ENCODE results near the gene KCNJ10. TPM values are rescaled to one million over a fixed set of nuclear protein-coding genes. Genes with fewer than 3 reads are reported as not detected.

The KCNJ10 gene
- total and polyA plus RNA-seq, 12 donors, result 0.11 to 0.32 (median 0.13) TPM; not detected in 7

GRCh38 chr1:160090760-160091159 lies 20.8 kb upstream of the KCNJ10 start:
- 92 to 96% (median 95%) methylated on average over 4 of the region's 4 CpGs for WGBS, 4 donors
- no peaks in the 10 kb centered on the region for H3K4me1 ChIP-seq (replicated peaks in 1 of 2)
- H3K9me3 ChIP-seq (replicated peaks in 1 of 3), result no peaks in the 10 kb centered on the region
- no peak overlapping the region for H3K4me3 ChIP-seq
- no peak for TF ChIP-seq POLR2A (IDR thresholded peaks at IDR 0.05)
- no peak for TF ChIP-seq CTCF (IDR thresholded peaks at IDR 0.05)
- DNase-seq, result no peak
- intact Hi-C loops (cut with DNase I), result loop anchor here (5.0 to 10.0 kb wide), 2 partner anchors 146 to 282 kb away; partner anchors contain the start of gene IGSF9 (in 1 of the 2)
- no peak overlapping the region for H3K27ac ChIP-seq
- no peaks in the 10 kb centered on the region for H3K27me3 ChIP-seq
- peaks cover 0 to 18% of the 10 kb centered on the region in 2 donors for H3K36me3 ChIP-seq (replicated peaks in 1 of 2)

- 76 to 90% (median 87%) methylated on average over 2 to 3 of the region's 3 CpGs for WGBS, 4 donors
- H3K27me3 ChIP-seq, result no peaks in the 10 kb centered on the region
- H3K27ac ChIP-seq, result no peak overlapping the region
- TF ChIP-seq POLR2A (IDR thresholded peaks at IDR 0.05) (no peak), CTCF (IDR thresholded peaks at IDR 0.05) (no peak)
- H3K9me3 ChIP-seq (replicated peaks in 1 of 3), result no peaks in the 10 kb centered on the region
- H3K36me3 ChIP-seq (replicated peaks in 1 of 2), result peaks cover 0 to 18% of the 10 kb centered on the region in 2 donors
- DNase-seq, result no peak
- H3K4me3 ChIP-seq, result no peak overlapping the region
- H3K4me1 ChIP-seq (replicated peaks in 1 of 2), result no peaks in the 10 kb centered on the region
- intact Hi-C loops (cut with DNase I), result loop anchor here (5.0 to 10.0 kb wide), 2 partner anchors 145 to 282 kb away; partner anchors contain the start of gene IGSF9 (in 1 of the 2)
Measured at GRCh38 chr1:160089883-160090282, 19.9 kb upstream of the KCNJ10 start.

GRCh38 chr1:160087118-160087662 lies 17.2 kb upstream of the KCNJ10 start:
- TF ChIP-seq CTCF (IDR thresholded peaks at IDR 0.05) (no peak), POLR2A (IDR thresholded peaks at IDR 0.05) (no peak)
- H3K9me3 ChIP-seq (replicated peaks in 1 of 3), result no peaks in the 10 kb centered on the region
- H3K27ac ChIP-seq, result no peak overlapping the region
- H3K4me3 ChIP-seq, result no peak overlapping the region
- peaks cover 0 to 7% of the 10 kb centered on the region in 2 donors for H3K36me3 ChIP-seq (replicated peaks in 1 of 2)
- WGBS, 4 donors, result 88 to 93% (median 93%) methylated on average over 7 to 12 of the region's 12 CpGs
- peaks cover 0 to 4% of the 10 kb centered on the region in 2 donors for H3K4me1 ChIP-seq (replicated peaks in 1 of 2)
- intact Hi-C loops (cut with DNase I), result no loop called here
- DNase-seq, result no peak
- H3K27me3 ChIP-seq, result peaks cover 12% of the 10 kb centered on the region

GRCh38 chr1:160086456-160086892 lies 16.5 kb upstream of the KCNJ10 start:
- Histone ChIP-seq H3K27ac (no peak overlapping the region), H3K4me1 (replicated peaks in 1 of 2) (peaks cover 0 to 4% of the 10 kb centered on the region in 2 donors), H3K9me3 (replicated peaks in 1 of 3) (no peaks in the 10 kb centered on the region), H3K27me3 (peaks cover 18% of the 10 kb centered on the region), H3K4me3 (no peak overlapping the region), H3K36me3 (replicated peaks in 1 of 2) (no peaks in the 10 kb centered on the region)
- no peak for TF ChIP-seq POLR2A (IDR thresholded peaks at IDR 0.05)
- TF ChIP-seq CTCF (IDR thresholded peaks at IDR 0.05), result no peak
- intact Hi-C loops (cut with DNase I), result no loop called here
- 74 to 83% (median 81%) methylated on average over 5 of the region's 5 CpGs for WGBS, 4 donors
- no peak for DNase-seq
